ENCODE results near the gene HYAL1. TPM values are rescaled to one million over a fixed set of nuclear protein-coding genes. Genes with fewer than 3 reads are reported as not detected.

Gene HYAL1
- total RNA-seq, 1 donor from 2014 or later: 0.83 TPM

- H3K4me3 Mint-ChIP-seq (ENCODE audit: unreplicated experiment): peak overlapping the region; percentile 87
- TF ChIP-seq, protein P1, sequence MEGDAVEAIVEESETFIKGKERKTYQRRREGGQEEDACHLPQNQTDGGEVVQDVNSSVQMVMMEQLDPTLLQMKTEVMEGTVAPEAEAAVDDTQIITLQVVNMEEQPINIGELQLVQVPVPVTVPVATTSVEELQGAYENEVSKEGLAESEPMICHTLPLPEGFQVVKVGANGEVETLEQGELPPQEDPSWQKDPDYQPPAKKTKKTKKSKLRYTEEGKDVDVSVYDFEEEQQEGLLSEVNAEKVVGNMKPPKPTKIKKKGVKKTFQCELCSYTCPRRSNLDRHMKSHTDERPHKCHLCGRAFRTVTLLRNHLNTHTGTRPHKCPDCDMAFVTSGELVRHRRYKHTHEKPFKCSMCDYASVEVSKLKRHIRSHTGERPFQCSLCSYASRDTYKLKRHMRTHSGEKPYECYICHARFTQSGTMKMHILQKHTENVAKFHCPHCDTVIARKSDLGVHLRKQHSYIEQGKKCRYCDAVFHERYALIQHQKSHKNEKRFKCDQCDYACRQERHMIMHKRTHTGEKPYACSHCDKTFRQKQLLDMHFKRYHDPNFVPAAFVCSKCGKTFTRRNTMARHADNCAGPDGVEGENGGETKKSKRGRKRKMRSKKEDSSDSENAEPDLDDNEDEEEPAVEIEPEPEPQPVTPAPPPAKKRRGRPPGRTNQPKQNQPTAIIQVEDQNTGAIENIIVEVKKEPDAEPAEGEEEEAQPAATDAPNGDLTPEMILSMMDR (IDR thresholded peaks at IDR 0.05): no peak
- H3K27me3 Mint-ChIP-seq (ENCODE audit: unreplicated experiment): no peaks in the 10 kb centered on the region
- H3K27ac Mint-ChIP-seq (ENCODE audit: unreplicated experiment): peak overlapping the region; percentile 73
- no peaks in the 10 kb centered on the region for H3K9me3 Mint-ChIP-seq (ENCODE audit: unreplicated experiment)
- H3K4me1 Mint-ChIP-seq (ENCODE audit: unreplicated experiment): peaks cover 44% of the 10 kb centered on the region
- H3K36me3 Mint-ChIP-seq (ENCODE audit: unreplicated experiment): no peaks in the 10 kb centered on the region
- no peak for DNase-seq (ENCODE audit: extremely low spot score, unreplicated experiment)
Observed at GRCh38 chr3:50339485-50340146, 36.2 kb upstream of the HYAL1 start.

- Mint-ChIP-seq H3K9me3 (ENCODE audit: unreplicated experiment) (no peaks in the 10 kb centered on the region), H3K36me3 (ENCODE audit: unreplicated experiment) (no peaks in the 10 kb centered on the region), H3K27me3 (ENCODE audit: unreplicated experiment) (no peaks in the 10 kb centered on the region), H3K27ac (ENCODE audit: unreplicated experiment) (peak overlapping the region; percentile 96), H3K4me1 (ENCODE audit: unreplicated experiment) (peaks cover 50% of the 10 kb centered on the region), H3K4me3 (ENCODE audit: unreplicated experiment) (peak overlapping the region; percentile 87)
- DNase-seq (ENCODE audit: extremely low spot score, unreplicated experiment): no peak
- TF ChIP-seq, protein P1 (IDR thresholded peaks at IDR 0.05): no peak
Observed at GRCh38 chr3:50338965-50339364, 35.6 kb upstream of the HYAL1 start.

- no peaks in the 10 kb centered on the region for H3K27me3 Mint-ChIP-seq (ENCODE audit: unreplicated experiment)
- peak overlapping the region; percentile 96 for H3K27ac Mint-ChIP-seq (ENCODE audit: unreplicated experiment)
- peak overlapping the region; percentile 87 for H3K4me3 Mint-ChIP-seq (ENCODE audit: unreplicated experiment)
- TF ChIP-seq, protein P1 (IDR thresholded peaks at IDR 0.05): no peak
- H3K4me1 Mint-ChIP-seq (ENCODE audit: unreplicated experiment): peaks cover 55% of the 10 kb centered on the region
- no peaks in the 10 kb centered on the region for H3K9me3 Mint-ChIP-seq (ENCODE audit: unreplicated experiment)
- DNase-seq (ENCODE audit: extremely low spot score, unreplicated experiment): peak; percentile 100
- peaks cover under 1% of the 10 kb centered on the region for H3K36me3 Mint-ChIP-seq (ENCODE audit: unreplicated experiment)
Observed at GRCh38 chr3:50337175-50337861, 33.9 kb upstream of the HYAL1 start.

DNA sequence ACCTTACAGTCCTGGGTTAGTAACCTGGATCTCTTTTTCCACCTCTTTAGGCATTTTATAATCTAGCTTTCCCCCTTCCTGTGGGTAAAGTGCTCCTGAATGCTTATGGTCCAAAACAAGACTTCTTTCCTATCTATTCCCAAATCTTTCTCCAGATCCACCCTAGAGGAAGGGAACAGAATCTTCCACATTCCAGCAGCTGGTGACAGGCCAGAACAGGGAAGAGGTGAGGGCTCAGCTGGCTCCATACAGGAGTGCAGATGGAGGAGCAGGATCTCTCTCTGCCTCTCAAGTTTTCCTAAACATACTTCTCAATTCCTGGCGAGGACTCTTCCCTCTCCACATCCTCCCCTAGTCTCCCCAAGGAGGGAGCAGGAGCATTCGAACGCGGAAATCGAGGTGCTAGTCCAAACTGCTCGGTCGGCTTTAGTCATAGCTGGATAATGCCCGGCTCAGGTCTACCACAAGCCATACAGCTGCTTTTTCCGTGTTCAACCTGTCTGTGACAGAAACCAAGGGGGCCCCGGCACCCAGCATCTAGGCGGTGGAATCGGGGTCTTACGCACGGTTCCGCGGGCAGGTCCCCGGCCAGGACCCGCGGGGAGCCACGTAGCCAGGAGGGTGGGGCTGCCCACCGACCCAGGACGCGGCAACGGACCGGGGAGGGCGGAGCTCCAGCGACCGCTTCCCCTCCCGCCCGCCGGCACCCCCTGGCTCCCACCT is 33.2 kb upstream of the HYAL1 start:
- Mint-ChIP-seq H3K4me1 (ENCODE audit: unreplicated experiment) (peaks cover 55% of the 10 kb centered on the region), H3K27ac (ENCODE audit: unreplicated experiment) (peak overlapping the region; percentile 96), H3K27me3 (ENCODE audit: unreplicated experiment) (no peaks in the 10 kb centered on the region), H3K9me3 (ENCODE audit: unreplicated experiment) (no peaks in the 10 kb centered on the region), H3K36me3 (ENCODE audit: unreplicated experiment) (peaks cover 5% of the 10 kb centered on the region), H3K4me3 (ENCODE audit: unreplicated experiment) (peak overlapping the region; percentile 87)
- DNase-seq (ENCODE audit: extremely low spot score, unreplicated experiment): no peak
- TF ChIP-seq, protein P1 (IDR thresholded peaks at IDR 0.05): no peak

Data from osteocyte (in vitro differentiated cells).